ENCODE data around the gene TRIM10. TPM values are rescaled to one million over a fixed set of nuclear protein-coding genes. Genes with fewer than 3 reads are reported as not detected.

TRIM10 gene
- total RNA-seq, 1 donor from 2014 or later, result not detected

- intact Hi-C loops (cut with micrococcal nuclease), result no loop called here
- H3K9me3 ChIP-seq (replicated peaks), result no peaks in the 10 kb centered on the region
- H3K4me3 ChIP-seq, result no peak overlapping the region
- H3K27ac ChIP-seq (replicated peaks), result no peak overlapping the region
- H3K27me3 ChIP-seq (ENCODE audit: low read depth), result peaks cover 98% of the 10 kb centered on the region
- H3K36me3 ChIP-seq, result no peaks in the 10 kb centered on the region
- DNase-seq, result no peak
- TF ChIP-seq CTCF (IDR thresholded peaks at IDR 0.05; ENCODE audit: borderline replicate concordance), result no peak
- no peaks in the 10 kb centered on the region for H3K4me1 ChIP-seq
These were observed 48.5 kb downstream of the TRIM10 start for GRCh38 chr6:30112402-30112994.

GRCh38 chr6:30111266-30111856, 49.6 kb downstream of the TRIM10 start:
- no peak for DNase-seq
- Histone ChIP-seq H3K27me3 (ENCODE audit: low read depth) (peaks cover 98% of the 10 kb centered on the region), H3K4me1 (no peaks in the 10 kb centered on the region), H3K27ac (replicated peaks) (no peak overlapping the region), H3K9me3 (replicated peaks) (no peaks in the 10 kb centered on the region), H3K36me3 (no peaks in the 10 kb centered on the region), H3K4me3 (no peak overlapping the region)
- no peak for TF ChIP-seq CTCF (IDR thresholded peaks at IDR 0.05; ENCODE audit: borderline replicate concordance)
- intact Hi-C loops (cut with micrococcal nuclease), result no loop called here

- Histone ChIP-seq H3K9me3 (replicated peaks) (no peaks in the 10 kb centered on the region), H3K4me1 (peaks cover 36% of the 10 kb centered on the region), H3K27ac (replicated peaks) (no peak overlapping the region), H3K36me3 (no peaks in the 10 kb centered on the region), H3K27me3 (ENCODE audit: low read depth) (peaks cover 69% of the 10 kb centered on the region), H3K4me3 (no peak overlapping the region)
- no peak for TF ChIP-seq CTCF (IDR thresholded peaks at IDR 0.05; ENCODE audit: borderline replicate concordance)
- intact Hi-C loops (cut with micrococcal nuclease), result no loop called here
- no peak for DNase-seq
These were observed 56.4 kb downstream of the TRIM10 start for GRCh38 chr6:30104661-30105060.

- Histone ChIP-seq H3K27me3 (ENCODE audit: low read depth) (peaks cover 69% of the 10 kb centered on the region), H3K27ac (replicated peaks) (no peak overlapping the region), H3K36me3 (no peaks in the 10 kb centered on the region), H3K4me1 (peaks cover 36% of the 10 kb centered on the region), H3K9me3 (replicated peaks) (no peaks in the 10 kb centered on the region), H3K4me3 (peak overlapping the region; percentile 65)
- no peak for DNase-seq
- no peak for TF ChIP-seq CTCF (IDR thresholded peaks at IDR 0.05; ENCODE audit: borderline replicate concordance)
- intact Hi-C loops (cut with micrococcal nuclease), result loop anchor here (2.0 kb wide), 1 partner anchor 37 kb away; the partner anchor contains the start of gene PPP1R11
These were observed 57.2 kb downstream of the TRIM10 start for GRCh38 chr6:30103872-30104179.

GRCh38 chr6:30102970-30103871, 57.8 kb downstream of the TRIM10 start:
- Histone ChIP-seq H3K9me3 (replicated peaks) (no peaks in the 10 kb centered on the region), H3K27me3 (ENCODE audit: low read depth) (peaks cover 69% of the 10 kb centered on the region), H3K36me3 (no peaks in the 10 kb centered on the region), H3K27ac (replicated peaks) (peak overlapping the region; percentile 76), H3K4me1 (peaks cover 36% of the 10 kb centered on the region), H3K4me3 (peak overlapping the region; percentile 65)
- TF ChIP-seq CTCF (IDR thresholded peaks at IDR 0.05; ENCODE audit: borderline replicate concordance), result peak; percentile 92
- DNase-seq, result peak; percentile 85
- intact Hi-C loops (cut with micrococcal nuclease), result loop anchor here (2.0 kb wide), 1 partner anchor 36 kb away; the partner anchor contains the start of gene PPP1R11

Data from left ventricle myocardium inferior (tissue), 1 donor.